Brain microvascular endothelial cell (primary cell): Measurements from ENCODE around the gene APP.

Experiments
- DNase-seq: peaks from one replicate; pipeline ENCODE4 v3.0.0-alpha.2; 2020
- H3K27ac ChIP-seq: fragments of 250-450 bp; sonication (Bioruptor Pico); 2 replicates; pipeline ENCODE4 v1.5.1; 2020; ENCODE audit warnings: mild to moderate bottlenecking, moderate library complexity
- H3K27me3 ChIP-seq: fragments of 250-450 bp; sonication (Bioruptor Pico); replicated peaks from 2 replicates; pipeline ENCODE4 v1.5.1; 2020; ENCODE audit warnings: mild to moderate bottlenecking
- H3K36me3 ChIP-seq: fragments of 250-450 bp; sonication (Bioruptor Pico); replicated peaks from 2 replicates; pipeline ENCODE4 v1.5.1; 2020; ENCODE audit warnings: mild to moderate bottlenecking
- H3K4me3 ChIP-seq: 2 replicates; pipeline ENCODE4 v1.5.1; 2011; ENCODE audit warnings: low read depth, mild to moderate bottlenecking, control low read depth, low read length, moderate library complexity
- CTCF ChIP-seq: IDR thresholded peaks from 2 replicates; pipeline ENCODE4 v1.5.1; 2011; ENCODE audit warnings: low read depth, mild to moderate bottlenecking, moderate library complexity, low read length, control low read depth, inconsistent platforms; ENCODE audit errors: missing control alignments
- in situ Hi-C: cut with HindIII; loops from 2 replicates; pipeline ENCODE4 v1.10.0; 2017; ENCODE audit warnings: low sequenced_read_pairs, low pct_ligation_motif_present

APP gene

GRCh38 chr21:25878344-25878743 is 292.2 kb downstream of the APP start:
- Histone ChIP-seq H3K4me3 (no peak overlapping the region), H3K27me3 (no peaks in the 10 kb centered on the region), H3K36me3 (peaks cover 12% of the 10 kb centered on the region), H3K27ac (no peak overlapping the region)
- DNase-seq: peak; percentile 61
- no peak for TF ChIP-seq CTCF
- in situ Hi-C loops: loop anchor here (25.0 kb wide), 1 partner anchor 284 kb away; the partner anchor contains the start of gene APP

- no peaks in the 10 kb centered on the region for H3K27me3 ChIP-seq
- H3K27ac ChIP-seq: no peak overlapping the region
- in situ Hi-C loops: no loop called here
- no peak overlapping the region for H3K4me3 ChIP-seq
- DNase-seq: no peak
- TF ChIP-seq CTCF: peak; percentile 26
- H3K36me3 ChIP-seq: no peaks in the 10 kb centered on the region
Observed at GRCh38 chr21:25872271-25872670, 298.3 kb downstream of the APP start.

GRCh38 chr21:25871566-25871965 is 299.0 kb downstream of the APP start:
- Histone ChIP-seq H3K27ac (no peak overlapping the region), H3K36me3 (no peaks in the 10 kb centered on the region), H3K27me3 (no peaks in the 10 kb centered on the region), H3K4me3 (no peak overlapping the region)
- in situ Hi-C loops: no loop called here
- DNase-seq: no peak
- peak; percentile 41 for TF ChIP-seq CTCF

- H3K4me3 ChIP-seq: no peak overlapping the region
- H3K27ac ChIP-seq: no peak overlapping the region
- TF ChIP-seq CTCF: no peak
- H3K36me3 ChIP-seq: no peaks in the 10 kb centered on the region
- no peaks in the 10 kb centered on the region for H3K27me3 ChIP-seq
- in situ Hi-C loops: no loop called here
- DNase-seq: no peak
Observed at GRCh38 chr21:25870084-25870483, 300.5 kb downstream of the APP start.

GRCh38 chr21:25867061-25867460 is 303.5 kb downstream of the APP start:
- H3K27me3 ChIP-seq: no peaks in the 10 kb centered on the region
- no peak for DNase-seq
- H3K4me3 ChIP-seq: no peak overlapping the region
- H3K27ac ChIP-seq: no peak overlapping the region
- H3K36me3 ChIP-seq: no peaks in the 10 kb centered on the region
- no peak for TF ChIP-seq CTCF
- in situ Hi-C loops: no loop called here

GRCh38 chr21:25863747-25864146 is 306.8 kb downstream of the APP start:
- Histone ChIP-seq H3K36me3 (no peaks in the 10 kb centered on the region), H3K27me3 (no peaks in the 10 kb centered on the region), H3K4me3 (no peak overlapping the region), H3K27ac (no peak overlapping the region)
- in situ Hi-C loops: no loop called here
- DNase-seq: no peak
- TF ChIP-seq CTCF: no peak
